ENCODE data around the gene INHA.

Gene INHA

GRCh38 chr2:219574484-219575311 lies 2.6 kb downstream of the INHA start:
- DNase-seq (ENCODE audit: low spot score), result no peak

- DNase-seq (ENCODE audit: low spot score), result no peak
These were observed 3.7 kb downstream of the INHA start for GRCh38 chr2:219575566-219576504.

DNA sequence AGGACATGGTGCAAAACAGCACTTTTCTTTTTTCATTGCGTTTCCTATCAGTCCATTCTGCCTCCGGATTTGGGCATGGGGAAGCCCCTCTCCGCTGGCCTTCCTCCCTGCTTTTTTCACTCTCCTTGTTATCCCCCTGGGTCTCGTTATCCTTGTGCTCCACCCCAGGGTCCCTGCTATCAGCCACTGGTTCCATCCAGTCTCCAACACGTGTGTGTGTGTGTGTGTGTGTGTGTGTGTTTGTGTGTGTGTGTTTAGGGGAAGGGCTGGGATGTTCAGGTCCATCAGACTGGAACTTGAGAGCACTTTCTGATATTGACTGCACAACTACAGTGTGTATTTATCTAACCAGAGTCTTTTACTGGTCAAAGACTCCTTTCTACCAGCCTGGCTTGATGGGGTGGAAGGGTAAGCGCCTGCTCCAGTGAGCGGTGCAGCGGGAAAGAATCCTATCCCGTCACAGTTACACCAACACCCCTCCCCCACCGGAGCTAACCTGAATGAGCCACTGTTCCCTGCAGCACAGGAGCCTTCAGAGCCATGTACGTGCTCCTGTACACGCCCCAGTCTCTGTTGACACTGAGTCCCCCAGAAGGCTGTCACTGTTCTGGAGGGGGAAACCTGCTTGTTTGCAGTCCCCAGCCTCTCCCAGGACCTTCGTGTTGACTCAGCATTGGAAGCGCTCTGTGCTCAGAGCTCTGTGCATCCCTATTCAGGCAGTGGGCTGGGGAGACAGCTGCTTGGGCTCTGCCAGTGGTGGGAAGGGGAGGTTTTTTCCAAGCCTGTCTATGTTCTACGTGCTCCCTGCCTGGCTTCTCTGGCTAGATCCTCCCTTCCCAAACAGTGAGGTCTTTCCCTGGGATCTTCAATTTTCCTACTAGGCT lies 4.6 kb downstream of the INHA start:
- DNase-seq (ENCODE audit: low spot score), result no peak

- no peak for DNase-seq (ENCODE audit: low spot score)
These were observed 6.9 kb downstream of the INHA start for GRCh38 chr2:219578811-219579613.

GRCh38 chr2:219581346-219581745 lies 9.2 kb downstream of the INHA start:
- DNase-seq (ENCODE audit: low spot score), result no peak

- no peak for DNase-seq (ENCODE audit: low spot score)
These were observed 19.0 kb downstream of the INHA start for GRCh38 chr2:219591091-219591490.

GRCh38 chr2:219592736-219593135 lies 20.6 kb downstream of the INHA start:
- DNase-seq (ENCODE audit: low spot score), result no peak

DNA sequence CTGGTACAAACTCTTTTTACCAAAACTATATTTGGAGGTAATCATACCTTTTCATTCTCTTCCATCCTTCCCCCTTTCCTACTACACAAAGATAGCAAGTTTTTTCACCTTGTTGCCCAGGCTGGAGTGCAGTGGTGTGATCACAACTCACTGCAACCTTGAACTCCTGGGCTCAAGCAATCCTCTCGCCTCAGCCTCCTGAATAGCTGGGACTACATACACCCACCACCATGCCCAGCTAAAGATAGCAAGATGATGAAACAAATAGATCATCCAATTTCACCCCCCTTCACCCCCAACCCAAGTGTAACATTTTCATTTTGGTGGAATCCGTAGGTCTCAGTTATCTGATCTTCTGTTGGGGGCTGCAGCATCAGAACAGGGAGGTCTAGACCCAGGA lies 21.0 kb downstream of the INHA start:
- no peak for DNase-seq (ENCODE audit: low spot score)

DNA sequence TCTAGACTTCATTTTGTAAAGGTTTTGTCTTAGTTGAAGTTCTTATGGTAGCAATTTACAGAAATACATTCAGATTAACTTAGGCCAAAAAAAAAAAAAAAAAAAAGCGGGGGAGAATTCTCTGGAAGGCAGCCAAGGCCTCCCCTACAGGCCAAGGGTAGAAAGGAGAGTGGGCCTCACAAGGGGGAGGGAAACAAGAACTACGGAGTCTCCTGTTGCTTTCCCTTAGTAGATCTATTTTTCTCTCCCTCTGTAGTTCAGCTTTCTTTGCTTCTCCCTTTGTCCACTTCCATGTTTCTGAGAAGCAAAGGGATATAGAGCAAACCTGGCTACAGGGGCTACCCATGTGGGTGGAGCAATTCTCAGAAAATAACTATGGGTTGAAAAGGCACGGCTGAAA lies 23.1 kb downstream of the INHA start:
- no peak for DNase-seq (ENCODE audit: low spot score)

GRCh38 chr2:219596954-219597551 lies 24.9 kb downstream of the INHA start:
- no peak for DNase-seq (ENCODE audit: low spot score)

GRCh38 chr2:219597552-219598307 lies 25.6 kb downstream of the INHA start, which contains the start of gene STK11IP:
STK11IP (plus strand) TSS chr2:219597857; CDS start chr2:219598120, 263 bp downstream.
- peak; percentile 84 for DNase-seq (ENCODE audit: low spot score)

GRCh38 chr2:219598308-219599078 lies 26.4 kb downstream of the INHA start:
- no peak for DNase-seq (ENCODE audit: low spot score)

GRCh38 chr2:219603771-219604170 lies 31.7 kb downstream of the INHA start:
- DNase-seq (ENCODE audit: low spot score), result no peak

DNA sequence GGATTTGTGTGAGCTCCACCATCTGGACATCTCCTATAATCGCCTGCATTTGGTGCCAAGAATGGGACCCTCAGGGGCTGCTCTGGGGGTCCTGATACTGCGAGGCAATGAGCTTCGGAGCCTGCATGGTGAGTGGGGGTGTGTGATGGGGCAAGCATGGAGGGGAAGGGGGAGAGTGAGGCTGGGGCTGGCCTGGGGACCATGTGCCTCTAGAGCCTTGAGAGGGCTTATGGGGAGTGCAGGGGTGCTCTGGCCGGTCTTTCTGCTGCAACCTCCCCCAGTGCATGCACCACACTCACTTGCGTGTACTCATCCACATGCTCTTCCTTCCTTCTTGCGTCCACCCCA lies 33.5 kb downstream of the INHA start:
- no peak for DNase-seq (ENCODE audit: low spot score)

- no peak for DNase-seq (ENCODE audit: low spot score)
These were observed 35.8 kb downstream of the INHA start for GRCh38 chr2:219607931-219608330.

- DNase-seq (ENCODE audit: low spot score), result no peak
These were observed 36.4 kb downstream of the INHA start for GRCh38 chr2:219608399-219608964.

DNA sequence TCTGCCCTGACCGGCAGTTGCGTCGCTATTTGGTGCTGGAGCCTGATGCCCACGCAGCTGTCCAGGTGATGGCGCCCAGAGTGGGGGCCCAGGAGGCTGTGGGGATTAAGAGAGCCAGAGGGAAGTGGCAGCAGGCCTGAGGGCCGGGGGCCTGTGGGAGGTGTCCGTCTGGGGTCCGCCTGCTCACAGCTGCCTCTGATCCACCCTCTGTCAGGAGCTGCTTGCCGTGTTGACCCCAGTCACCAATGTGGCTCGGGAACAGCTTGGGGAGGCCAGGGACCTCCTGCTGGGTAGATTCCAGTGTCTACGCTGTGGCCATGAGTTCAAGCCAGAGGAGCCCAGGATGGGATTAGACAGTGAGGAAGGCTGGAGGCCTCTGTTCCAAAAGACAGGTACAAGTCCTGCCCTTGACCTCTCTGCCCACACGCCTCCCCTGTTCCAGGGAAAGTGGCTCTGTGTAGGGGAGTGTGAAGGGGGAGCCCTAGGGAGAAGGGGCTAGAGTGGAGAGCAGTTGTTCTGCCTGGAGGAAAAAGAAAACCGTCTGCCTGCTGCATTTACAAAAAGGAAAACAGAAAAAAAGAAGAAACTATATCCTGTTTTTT lies 37.1 kb downstream of the INHA start:
- DNase-seq (ENCODE audit: low spot score), result no peak

DNA sequence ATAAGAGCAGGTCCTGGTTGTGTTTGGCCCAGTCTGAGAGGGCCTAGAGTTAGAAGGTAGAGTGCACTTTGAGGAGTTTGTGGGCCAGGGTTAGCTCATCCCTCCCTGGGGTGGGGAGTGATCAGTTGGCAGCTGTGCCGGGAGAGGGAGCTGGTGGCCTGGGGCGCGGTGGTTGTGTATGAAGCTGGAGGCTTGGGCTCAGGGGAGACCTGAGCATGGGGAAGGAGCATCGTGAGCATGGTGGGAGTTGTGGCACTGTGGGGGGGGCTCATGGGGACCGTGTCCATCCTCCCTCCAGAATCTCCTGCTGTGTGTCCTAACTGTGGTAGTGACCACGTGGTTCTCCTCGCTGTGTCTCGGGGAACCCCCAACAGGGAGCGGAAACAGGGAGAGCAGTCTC lies 39.2 kb downstream of the INHA start:
- no peak for DNase-seq (ENCODE audit: low spot score)

Measured in hematopoietic multipotent progenitor cell treated with erythropoietin and hydrocortisone succinate and interleukin-3 and kit ligand, for 17 days (in vitro differentiated cells).